Subcutaneous adipose tissue (tissue), 4 donors: Measurements from ENCODE around the gene INCENP. TPM values are rescaled to one million over a fixed set of nuclear protein-coding genes. Genes with fewer than 3 reads are reported as not detected.

ENCODE experiments used
- CTCF ChIP-seq: fragments of 450-650 bp; IDR thresholded peaks from one replicate; pipeline ENCODE4 v1.5.1; 2016; ENCODE audit warnings: low read depth, mild to moderate bottlenecking, control low read depth, antibody characterized with exemption, moderate library complexity
- total RNA-seq, 4 donors: library from RNA; depleted of rRNA; stranded (reverse); fragments of >200 nt; gene quantifications; one replicate each; pipeline ENCODE4 v1.1.0, GENCODE V29; 2016

Gene INCENP
- total RNA-seq, 4 donors from 2014 or later: 8.8 to 15.0 (median 12.3) TPM

GRCh38 chr11:62144641-62145255 is 20.9 kb downstream of the INCENP start:
- TF ChIP-seq CTCF: no peak

GRCh38 chr11:62145261-62145871 is 21.6 kb downstream of the INCENP start:
- TF ChIP-seq CTCF: no peak

GRCh38 chr11:62146476-62147200 is 22.8 kb downstream of the INCENP start:
- TF ChIP-seq CTCF: no peak

- TF ChIP-seq CTCF: no peak
Measured at GRCh38 chr11:62147545-62147944, 23.7 kb downstream of the INCENP start.

GRCh38 chr11:62148271-62148980 is 24.6 kb downstream of the INCENP start:
- no peak for TF ChIP-seq CTCF

- TF ChIP-seq CTCF: no peak
Measured at GRCh38 chr11:62149986-62150886, 26.4 kb downstream of the INCENP start.
